ENCODE results near the gene STAB1. TPM values are rescaled to one million over a fixed set of nuclear protein-coding genes. Genes with fewer than 3 reads are reported as not detected.

The STAB1 gene
- total and polyA plus RNA-seq, 2 of the 8 experiments (the other 6 are each of a cell fraction or from before 2014, with no cell fraction given), result 1.0 to 1.9 TPM

- 90% methylated on average over 13 of the region's 19 CpGs; no CpG with 5 or more reads in 1 of the 2 experiments for WGBS, 2 experiments (ENCODE audit: extremely low coverage in 1 of 2, insufficient coverage in 1 of 2, insufficient read length in 1 of 2, insufficient replicate concordance in 2 of 2, low coverage in 1 of 2, low lambda C conversion rate in 2 of 2, missing lambda C conversion rate in 1 of 2)
- Histone ChIP-seq H2AFZ (ENCODE audit: low read length) (no peak overlapping the region), H3K9ac (replicated peaks in 1 of 4; ENCODE audit: extremely low read depth in 1 of 4, low read depth in 3 of 4, low read length in 3 of 4) (no peak overlapping the region), H4K20me1 (replicated peaks in 1 of 2; ENCODE audit: control insufficient read depth in 1 of 2, insufficient read depth in 2 of 2, low read length in 2 of 2) (peaks cover 0 to 4% of the 10 kb centered on the region in 2 experiments), H3K14ac (ENCODE audit: insufficient read length) (no peak overlapping the region), H3K23me2 (ENCODE audit: low read depth, low read length) (no peaks in the 10 kb centered on the region; the same call in 1 of the 2 replicates), H3K27me3 (replicated peaks in 1 of 4; ENCODE audit: control insufficient read depth in 3 of 4, extremely low read depth in 1 of 4, insufficient read depth in 3 of 4, low read length in 3 of 4) (peaks cover 0 to 11% (median 4%) of the 10 kb centered on the region in 4 experiments; a peak in 5 of 7 replicates), H3K9me3 (ENCODE audit: insufficient read depth in 2 of 2, low read depth in 1 of 2, low read length in 1 of 2) (no peaks in the 10 kb centered on the region), H4K5ac (ENCODE audit: insufficient read length, low read depth, low read length) (no peak overlapping the region), H3K79me1 (ENCODE audit: low read depth, low read length) (no peaks in the 10 kb centered on the region), H3K23ac (ENCODE audit: insufficient read length) (no peak overlapping the region), H3K18ac (ENCODE audit: extremely low read depth, low read length) (no peak overlapping the region), H2BK5ac (ENCODE audit: low read depth, low read length) (no peak overlapping the region), H3K79me2 (ENCODE audit: control insufficient read depth in 1 of 2, insufficient read depth in 2 of 2, low read length in 2 of 2) (no peaks in the 10 kb centered on the region), H3K56ac (replicated peaks; ENCODE audit: insufficient read length, low read depth, low read length) (no peak overlapping the region), H3K4me2 (ENCODE audit: insufficient read depth in 1 of 2, low read depth in 2 of 2, low read length in 2 of 2) (no peak overlapping the region), H2BK12ac (ENCODE audit: low read depth, low read length) (no peak overlapping the region), H3K4me1 (replicated peaks in 1 of 4; ENCODE audit: control insufficient read depth in 3 of 4, insufficient read depth in 4 of 4, low read length in 3 of 4) (peaks cover 0 to 11% (median 4%) of the 10 kb centered on the region in 4 experiments; a peak in 5 of 7 replicates), H2AK5ac (ENCODE audit: low read depth, low read length) (no peak overlapping the region), H4K8ac (ENCODE audit: extremely low read depth, insufficient read depth, low read length) (peak overlapping the region; percentile 40; the same call in 1 of the 2 replicates), H2BK15ac (ENCODE audit: low read length) (no peak overlapping the region), H2BK20ac (ENCODE audit: low read length) (no peak overlapping the region), H3K36me3 (ENCODE audit: control insufficient read depth in 2 of 4, insufficient read depth in 4 of 4, low read length in 3 of 4) (no peaks in the 10 kb centered on the region), H3K4ac (replicated peaks; ENCODE audit: insufficient read length, low read depth, low read length) (no peak overlapping the region), H3K27ac (ENCODE audit: low read depth, low read length) (no peak overlapping the region), H3K4me3 (ENCODE audit: extremely low read depth in 1 of 4, insufficient read depth in 2 of 4, low read depth in 3 of 4, low read length in 4 of 4) (no peak overlapping the region), H2BK120ac (replicated peaks; ENCODE audit: low read depth, low read length) (no peak overlapping the region), H4K91ac (replicated peaks; ENCODE audit: insufficient read length, low read length) (no peak overlapping the region)
- DNase-seq (ENCODE audit: low read depth in 1 of 2, low spot score in 2 of 2) (no peak), FAIRE-seq (no peak)
- ChIA-PET POLR2A (ENCODE audit: partially characterized antibody) (interaction anchor here (1.1 to 4.4 kb wide), 2 partner anchors 15 kb away, joined by 5 to 25 read pairs; no protein-coding TSS in a partner anchor), CTCF (ENCODE audit: partially characterized antibody) (interaction anchor here (0.6 to 4.4 kb wide), 7 partner anchors 22 to 132 kb away, joined by 3 to 20 read pairs (median 3); no protein-coding TSS in a partner anchor)
- TF ChIP-seq RNF2 (IDR thresholded peaks at IDR 0.05; ENCODE audit: borderline replicate concordance, low read depth, low read length, missing control alignments, poor library complexity, severe bottlenecking) (no peak), RAD21 (IDR thresholded peaks at IDR 0.05 in 1 of 2, conservative IDR thresholded peaks at IDR 0.05 in 1 of 2; ENCODE audit: low read depth in 2 of 2, low read length in 2 of 2) (no peak), CBX8 (IDR thresholded peaks at IDR 0.05; ENCODE audit: borderline replicate concordance, low read depth, low read length) (no peak), TAF1 (IDR thresholded peaks at IDR 0.05; ENCODE audit: low read depth, low read length) (no peak), RXRA (IDR thresholded peaks at IDR 0.05; ENCODE audit: insufficient read depth, low read depth, low read length) (no peak), SIN3A (conservative IDR thresholded peaks at IDR 0.05 in 1 of 2, IDR thresholded peaks at IDR 0.05 in 1 of 2; ENCODE audit: low read depth in 1 of 2, low read length in 2 of 2) (no peak), BCL11A (IDR thresholded peaks at IDR 0.05; ENCODE audit: low read depth in 2 of 2, low read length in 2 of 2) (no peak), EZH2 (IDR thresholded peaks at IDR 0.05; ENCODE audit: low read depth, low read length, severe bottlenecking) (no peak), E2F6 (IDR thresholded peaks at IDR 0.05) (no peak), ZNF274 (IDR thresholded peaks at IDR 0.05; ENCODE audit: borderline replicate concordance, extremely low read depth, low read length) (no peak)
Measured at GRCh38 chr3:52516509-52517195, 21.5 kb downstream of the STAB1 start.
